Inflammatory macrophage treated with lipopolysaccharide for 1 hour (primary cell): ENCODE results near the gene PODXL.
"Not testable (repeated sequence)": the region's sequence is repeated elsewhere in the genome, so short reads cannot be mapped to it uniquely, and the experiment has no call there.

Source experiments
- DNase-seq, 2 donors: peaks; one replicate each; pipeline ENCODE4 v3.0.0-alpha.2; 2020 to 2022

The PODXL gene

GRCh38 chr7:131489196-131489595 lies 67.2 kb downstream of the PODXL start:
- no peak for DNase-seq

DNA sequence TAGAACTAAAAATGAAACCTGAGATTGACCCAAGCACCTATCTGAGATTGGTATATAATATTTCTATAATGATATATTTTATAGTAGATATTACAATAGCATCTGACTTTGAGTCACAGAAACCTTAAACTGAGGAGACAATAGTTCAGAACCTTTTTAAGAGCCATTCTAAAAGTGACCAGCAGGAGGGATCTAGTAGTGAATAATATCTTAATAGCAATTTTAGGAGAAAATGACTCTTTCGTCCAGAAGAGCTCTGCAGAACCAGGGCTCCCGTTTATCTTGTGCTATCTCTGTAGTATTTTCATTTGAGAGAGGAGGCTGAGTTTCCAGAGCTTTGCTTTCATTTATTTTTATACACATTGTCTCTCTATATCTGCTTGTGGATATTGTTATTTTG lies 68.1 kb downstream of the PODXL start:
- no peak for DNase-seq

- DNase-seq = no peak
Observed at GRCh38 chr7:131487217-131487616, 69.2 kb downstream of the PODXL start.

- no peak for DNase-seq
Observed at GRCh38 chr7:131486346-131486745, 70.1 kb downstream of the PODXL start.

DNA sequence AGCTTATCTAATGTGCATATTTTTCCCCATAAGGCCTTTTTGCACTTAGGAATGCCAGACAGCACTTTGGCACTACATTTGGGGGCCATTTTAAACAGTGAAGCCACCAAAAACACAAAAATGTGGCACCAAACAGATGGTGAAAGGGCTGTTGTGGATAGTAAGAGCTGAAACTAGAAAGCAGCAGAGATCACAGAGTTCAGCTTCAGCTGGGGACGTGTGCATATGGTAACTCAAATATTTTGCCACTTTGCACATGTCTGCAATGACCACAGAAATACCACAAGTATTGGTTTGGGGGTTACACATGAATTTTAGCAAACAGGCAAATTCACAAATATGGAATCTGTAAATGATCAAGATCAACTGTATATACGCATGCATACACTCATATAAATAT lies 72.8 kb downstream of the PODXL start:
- no peak for DNase-seq

DNA sequence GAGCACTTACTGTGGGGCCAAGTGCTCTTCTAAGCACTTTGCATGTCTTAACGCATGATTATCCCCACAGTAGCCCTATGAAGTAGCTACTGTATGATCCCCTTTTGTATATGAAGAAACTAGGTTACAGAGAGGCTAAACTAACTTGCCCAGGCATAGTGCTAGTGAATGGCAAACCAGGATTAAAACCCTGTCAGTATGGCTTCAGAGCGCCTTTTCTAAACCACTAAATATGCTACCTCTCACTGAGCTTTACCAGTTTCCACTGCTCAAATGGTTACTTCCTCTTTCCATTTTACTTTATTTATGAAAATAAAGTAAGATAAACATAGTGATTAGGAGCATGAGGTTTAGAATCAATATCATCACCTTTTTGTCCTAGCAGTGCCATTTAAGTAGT lies 73.6 kb downstream of the PODXL start:
- DNase-seq = no peak

- DNase-seq = no peak
Observed at GRCh38 chr7:131480384-131481315, 75.8 kb downstream of the PODXL start.

- DNase-seq = no peak
Observed at GRCh38 chr7:131476740-131477139, 79.7 kb downstream of the PODXL start.

GRCh38 chr7:131471250-131472004 lies 85.0 kb downstream of the PODXL start:
- no peak for DNase-seq

GRCh38 chr7:131467788-131468187 lies 88.6 kb downstream of the PODXL start:
- DNase-seq = no peak

- no peak for DNase-seq
Observed at GRCh38 chr7:131466735-131467365, 89.6 kb downstream of the PODXL start.

GRCh38 chr7:131462715-131463114 lies 93.7 kb downstream of the PODXL start:
- not testable (repeated sequence) for DNase-seq

DNA sequence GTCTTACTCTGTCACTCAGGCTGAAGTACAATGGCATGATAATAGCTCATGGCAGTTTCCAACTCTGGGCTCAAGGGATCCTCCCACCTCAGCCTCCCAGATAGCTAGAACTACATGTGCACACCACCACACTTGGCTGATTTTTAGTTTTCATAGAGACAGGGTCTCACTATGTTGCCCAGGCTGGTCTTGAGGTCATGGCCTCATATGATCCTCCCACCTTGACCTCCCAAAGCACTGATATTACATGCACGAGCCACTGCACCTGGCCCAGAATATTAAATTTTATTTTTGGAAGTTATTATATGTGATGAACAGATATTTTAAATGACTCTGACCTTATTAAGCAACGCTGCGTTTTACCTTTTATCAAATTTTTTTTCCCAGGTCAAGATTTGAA lies 94.4 kb downstream of the PODXL start:
- no peak for DNase-seq

DNA sequence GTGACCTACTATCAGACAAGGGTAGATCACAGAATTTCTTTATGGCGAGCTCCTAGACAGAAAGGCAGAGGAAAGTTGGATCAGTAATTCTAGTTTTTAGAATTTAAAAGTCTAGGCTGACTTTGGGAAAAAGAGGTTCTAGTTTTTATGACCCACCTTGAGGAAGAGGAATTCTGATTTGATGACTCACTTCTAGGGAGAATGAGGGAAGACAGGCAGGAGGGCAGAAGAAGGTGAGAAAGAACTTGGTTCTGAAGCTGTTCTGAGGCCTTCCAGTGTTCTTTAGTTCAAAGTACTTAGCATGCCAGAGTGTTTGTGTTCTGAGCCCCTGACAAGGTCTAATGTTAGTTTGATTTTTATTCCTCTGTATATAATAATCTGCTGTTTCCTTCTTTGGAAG lies 97.2 kb downstream of the PODXL start:
- DNase-seq = no peak

DNA sequence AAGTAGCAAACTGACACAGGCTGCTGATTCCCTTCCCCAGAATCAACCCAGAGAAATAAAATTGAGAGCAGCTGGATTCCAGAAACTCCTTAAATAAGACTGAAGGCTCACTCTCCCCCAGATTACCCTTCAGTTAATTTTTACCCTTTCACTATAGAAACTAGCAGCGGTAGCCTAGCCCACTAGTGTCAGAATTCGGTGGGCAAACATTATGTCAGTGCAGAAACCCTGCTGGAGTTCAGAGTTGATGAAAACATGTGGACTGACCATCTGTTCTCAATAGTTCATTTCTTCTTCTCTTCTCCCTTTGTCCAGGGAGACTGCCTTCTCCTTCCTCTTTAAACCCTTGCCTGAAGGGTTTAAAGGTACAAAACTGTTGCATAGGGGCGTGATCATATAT lies 100.1 kb downstream of the PODXL start:
- no peak for DNase-seq

GRCh38 chr7:131455546-131455945 lies 100.9 kb downstream of the PODXL start:
- no peak for DNase-seq

GRCh38 chr7:131455001-131455400 lies 101.4 kb downstream of the PODXL start:
- no peak for DNase-seq

DNA sequence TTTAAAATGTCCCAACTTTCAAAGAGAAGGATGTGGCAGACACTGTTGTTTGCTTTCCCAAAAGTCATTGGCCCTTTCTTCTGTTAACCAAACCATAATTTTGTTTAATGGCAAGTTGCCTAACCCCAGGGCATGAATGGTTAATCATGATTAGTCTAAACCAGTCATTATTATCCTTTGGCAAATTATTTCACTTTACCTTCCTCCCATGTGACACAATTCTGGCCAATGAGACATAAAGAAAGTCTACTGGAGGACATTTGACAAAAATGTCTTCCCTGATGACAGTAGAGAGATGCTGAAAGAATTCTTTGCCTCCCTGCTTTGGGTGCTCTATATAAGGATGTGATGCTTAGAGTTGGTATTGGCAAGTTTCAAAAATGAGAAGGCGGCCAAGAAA lies 101.9 kb downstream of the PODXL start:
- DNase-seq = no peak
